OCI-LY1 (cell line): ENCODE results near the gene BEND3.

ENCODE experiments used
- H2AFZ ChIP-seq: fragments of 200-600 bp; sonication (generic), shearing (Covaris generic); 2 replicates; pipeline ENCODE4 v1.6.0; 2014; ENCODE audit warnings: antibody characterized with exemption, mild to moderate bottlenecking, low read length
- H3F3A ChIP-seq: fragments of 200-600 bp; sonication (generic), shearing (Covaris generic); 2 replicates; pipeline ENCODE4 v1.6.0; 2014; ENCODE audit warnings: mild to moderate bottlenecking, antibody characterized with exemption, low read length, moderate library complexity; ENCODE audit not compliant: insufficient read depth
- H3K27ac ChIP-seq: fragments of 200-600 bp; sonication (generic); 2 replicates; pipeline ENCODE4 v1.5.1; 2014; ENCODE audit warnings: low read length, mixed run types, mild to moderate bottlenecking, low read depth; ENCODE audit not compliant: poor library complexity, severe bottlenecking
- H3K27me3 ChIP-seq: fragments of 200-600 bp; sonication (generic); 2 replicates; pipeline ENCODE4 v1.6.0; 2014; ENCODE audit warnings: antibody characterized with exemption, mild to moderate bottlenecking, low read length, moderate library complexity; ENCODE audit not compliant: insufficient read depth
- H3K36me3 ChIP-seq: fragments of 200-600 bp; sonication (generic); 2 replicates; pipeline ENCODE4 v1.6.1; 2014; ENCODE audit warnings: mild to moderate bottlenecking, antibody characterized with exemption, low read length, moderate library complexity, mixed read lengths; ENCODE audit not compliant: insufficient read depth
- H3K4me1 ChIP-seq: fragments of 200-600 bp; sonication (generic); 2 replicates; pipeline ENCODE4 v1.5.1; 2014; ENCODE audit warnings: mild to moderate bottlenecking, low read length, moderate library complexity; ENCODE audit not compliant: insufficient read depth, severe bottlenecking
- H3K4me2 ChIP-seq: fragments of 200-600 bp; sonication (generic), shearing (Covaris generic); 2 replicates; pipeline ENCODE4 v1.6.1; 2014; ENCODE audit warnings: low read length
- H3K4me3 ChIP-seq: fragments of 200-600 bp; sonication (generic); 2 replicates; pipeline ENCODE4 v1.5.1; 2014; ENCODE audit warnings: low read length, low read depth, mild to moderate bottlenecking, mixed read lengths; ENCODE audit not compliant: poor library complexity, severe bottlenecking
- H3K79me2 ChIP-seq: fragments of 200-600 bp; shearing (Covaris generic); 2 replicates; pipeline ENCODE4 v1.6.1; 2016; ENCODE audit warnings: mixed run types, low read length, mixed read lengths; ENCODE audit not compliant: insufficient read depth
- H3K9ac ChIP-seq: fragments of 200-600 bp; sonication (generic), shearing (Covaris generic); 2 replicates; pipeline ENCODE4 v1.6.1; 2014; ENCODE audit warnings: mild to moderate bottlenecking, low read length, mixed read lengths
- H3K9me2 ChIP-seq: fragments of 200-600 bp; sonication (generic), shearing (Covaris generic); 2 replicates; pipeline ENCODE4 v1.6.1; 2014; ENCODE audit warnings: low read depth, mild to moderate bottlenecking, low read length, mixed read lengths
- H3K9me3 ChIP-seq: fragments of 200-600 bp; shearing (Covaris generic); 2 replicates; pipeline ENCODE4 v1.6.1; 2014; ENCODE audit warnings: low read length, mixed read lengths
- H4K20me1 ChIP-seq: fragments of 200-600 bp; sonication (generic), shearing (Covaris generic); 2 replicates; pipeline ENCODE4 v1.6.0; 2016; ENCODE audit warnings: mild to moderate bottlenecking, low read length; ENCODE audit not compliant: insufficient read depth
- EZH2 ChIP-seq: fragments of 200-600 bp; sonication (generic), shearing (Covaris generic); IDR thresholded peaks from 2 replicates; pipeline ENCODE4 v1.8.0; 2017; ENCODE audit warnings: borderline replicate concordance, mixed run types, mild to moderate bottlenecking, antibody characterized with exemption, low read length, moderate library complexity, mixed read lengths
- TF ChIP-seq, protein P1 (sequence below): fragments of 200-600 bp; sonication (generic), shearing (Covaris generic); IDR thresholded peaks from 2 replicates; pipeline ENCODE4 v1.5.1; 2017; ENCODE audit warnings: mild to moderate bottlenecking, antibody characterized with exemption, low read length, moderate library complexity, mixed read lengths

The BEND3 gene

DNA sequence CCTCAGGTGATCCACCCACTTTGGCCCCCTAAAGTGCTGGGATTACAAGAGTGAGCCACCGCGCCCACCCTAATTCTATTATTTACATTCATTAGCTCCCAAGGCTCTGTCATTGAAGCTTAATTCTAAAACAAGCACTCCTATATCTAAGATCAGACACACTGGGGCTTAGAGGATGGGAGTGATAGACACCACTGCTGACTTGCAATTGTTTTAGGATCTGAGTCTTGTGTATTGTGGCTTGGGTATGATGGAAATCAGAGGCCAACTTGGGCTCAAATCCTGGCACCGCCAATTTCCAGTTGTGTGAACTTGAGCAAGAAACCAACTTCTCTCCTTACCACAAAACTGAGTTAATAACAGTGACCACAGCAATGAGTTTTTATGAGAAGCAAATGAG, 52.6 kb downstream of the BEND3 start:
- Histone ChIP-seq H3K4me2 (no peak overlapping the region), H3K79me2 (no peaks in the 10 kb centered on the region), H3K9me3 (no peaks in the 10 kb centered on the region), H2AFZ (no peak overlapping the region), H3F3A (no peaks in the 10 kb centered on the region), H3K9me2 (no peaks in the 10 kb centered on the region), H3K36me3 (peaks cover 9% of the 10 kb centered on the region; the same call in 1 of the 2 replicates), H3K27me3 (no peaks in the 10 kb centered on the region), H3K27ac (no peak overlapping the region), H3K4me1 (peaks cover 9% of the 10 kb centered on the region), H3K9ac (no peak overlapping the region), H4K20me1 (no peaks in the 10 kb centered on the region), H3K4me3 (no peak overlapping the region)
- TF ChIP-seq EZH2 = no peak
- TF ChIP-seq, protein P1, sequence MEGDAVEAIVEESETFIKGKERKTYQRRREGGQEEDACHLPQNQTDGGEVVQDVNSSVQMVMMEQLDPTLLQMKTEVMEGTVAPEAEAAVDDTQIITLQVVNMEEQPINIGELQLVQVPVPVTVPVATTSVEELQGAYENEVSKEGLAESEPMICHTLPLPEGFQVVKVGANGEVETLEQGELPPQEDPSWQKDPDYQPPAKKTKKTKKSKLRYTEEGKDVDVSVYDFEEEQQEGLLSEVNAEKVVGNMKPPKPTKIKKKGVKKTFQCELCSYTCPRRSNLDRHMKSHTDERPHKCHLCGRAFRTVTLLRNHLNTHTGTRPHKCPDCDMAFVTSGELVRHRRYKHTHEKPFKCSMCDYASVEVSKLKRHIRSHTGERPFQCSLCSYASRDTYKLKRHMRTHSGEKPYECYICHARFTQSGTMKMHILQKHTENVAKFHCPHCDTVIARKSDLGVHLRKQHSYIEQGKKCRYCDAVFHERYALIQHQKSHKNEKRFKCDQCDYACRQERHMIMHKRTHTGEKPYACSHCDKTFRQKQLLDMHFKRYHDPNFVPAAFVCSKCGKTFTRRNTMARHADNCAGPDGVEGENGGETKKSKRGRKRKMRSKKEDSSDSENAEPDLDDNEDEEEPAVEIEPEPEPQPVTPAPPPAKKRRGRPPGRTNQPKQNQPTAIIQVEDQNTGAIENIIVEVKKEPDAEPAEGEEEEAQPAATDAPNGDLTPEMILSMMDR = no peak

DNA sequence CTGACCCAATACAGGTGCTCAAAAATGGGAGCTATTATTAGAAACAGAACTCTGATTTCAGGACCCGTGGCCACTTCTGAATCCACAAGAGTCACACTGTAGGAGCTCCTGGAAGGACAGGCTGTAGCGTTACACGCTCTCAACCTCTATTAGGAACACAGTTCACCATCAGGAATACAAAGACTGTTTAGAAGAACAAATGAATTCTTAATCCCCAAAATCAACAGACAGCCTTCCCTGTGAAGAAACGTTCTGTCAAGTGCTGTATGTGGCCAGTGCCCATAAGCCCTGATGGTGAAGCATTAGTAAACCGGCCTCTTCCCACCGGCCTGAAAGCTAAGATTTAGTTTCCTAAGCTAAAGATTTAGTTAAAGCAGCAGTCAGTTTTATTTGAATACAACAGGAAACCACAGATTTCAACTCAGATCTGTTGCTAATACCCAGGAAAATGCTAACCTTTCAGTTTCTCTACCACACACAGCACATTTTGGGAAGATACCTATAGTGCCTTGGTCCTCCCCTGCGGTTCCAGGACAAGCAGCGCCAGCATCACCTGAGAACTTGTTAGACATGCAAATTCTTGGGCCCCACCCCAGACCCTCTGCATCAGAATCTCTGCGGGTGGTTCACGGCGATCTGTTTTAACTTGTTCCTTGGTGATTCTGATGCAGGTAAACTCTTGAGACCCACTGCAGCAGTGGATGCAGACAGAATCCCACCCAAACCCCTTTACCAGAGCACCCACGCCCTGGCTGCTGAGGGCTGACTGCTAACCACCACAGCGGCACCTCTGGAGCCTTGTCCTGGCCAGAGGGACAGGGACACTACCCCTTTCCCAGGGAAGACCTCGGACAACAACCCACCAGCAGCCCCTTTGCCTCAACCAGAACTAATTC, 53.9 kb downstream of the BEND3 start:
- Histone ChIP-seq H4K20me1 (no peaks in the 10 kb centered on the region), H3K9me2 (no peaks in the 10 kb centered on the region), H3F3A (no peaks in the 10 kb centered on the region), H3K4me3 (no peak overlapping the region), H3K79me2 (no peaks in the 10 kb centered on the region), H3K4me1 (peaks cover 9% of the 10 kb centered on the region), H3K9ac (no peak overlapping the region), H2AFZ (no peak overlapping the region), H3K4me2 (peak overlapping the region; percentile 13; the same call in 1 of the 2 replicates), H3K9me3 (no peaks in the 10 kb centered on the region), H3K27ac (no peak overlapping the region), H3K27me3 (no peaks in the 10 kb centered on the region), H3K36me3 (no peaks in the 10 kb centered on the region)
- TF ChIP-seq EZH2 = no peak
- TF ChIP-seq, protein P1 = no peak

DNA sequence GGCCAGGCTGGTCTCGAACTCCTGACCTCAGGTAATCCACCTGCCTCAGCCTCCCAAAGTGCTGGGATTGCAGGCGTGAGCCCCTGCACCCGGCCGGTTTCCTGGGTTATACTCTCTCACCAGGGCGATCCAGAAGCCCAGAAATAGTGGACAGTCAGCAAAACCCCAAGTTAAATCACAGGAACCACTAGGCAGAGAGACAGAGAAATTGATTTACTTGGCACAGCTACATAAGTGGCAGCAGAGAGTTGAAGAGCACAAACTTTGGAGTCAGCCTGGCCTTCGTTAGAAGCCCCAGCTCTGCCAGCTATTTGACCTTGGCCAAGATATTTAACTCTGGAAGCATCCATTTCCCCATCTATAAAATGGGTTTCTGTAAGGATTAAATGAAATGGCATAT, 54.6 kb downstream of the BEND3 start:
- TF ChIP-seq, protein P1 = no peak
- TF ChIP-seq EZH2 = no peak
- Histone ChIP-seq H3K79me2 (no peaks in the 10 kb centered on the region), H3K4me3 (no peak overlapping the region), H3K36me3 (no peaks in the 10 kb centered on the region), H3K4me2 (no peak overlapping the region), H3K4me1 (peaks cover 9% of the 10 kb centered on the region), H3K9me2 (no peaks in the 10 kb centered on the region), H3K9me3 (no peaks in the 10 kb centered on the region), H2AFZ (no peak overlapping the region), H3F3A (no peaks in the 10 kb centered on the region), H3K27me3 (no peaks in the 10 kb centered on the region), H4K20me1 (no peaks in the 10 kb centered on the region), H3K27ac (no peak overlapping the region), H3K9ac (no peak overlapping the region)
